Nephron (organoid): ENCODE results near the gene COPZ1.
A peak's percentile ranks its signal among the peaks of the same experiment; 100 is the strongest.

Experiments
- H3K27ac Mint-ChIP-seq, 3 experiments: 2 replicates each; pipeline ENCODE4 v1.8.0; 2020; ENCODE audit warnings: mixed read lengths in 3 of 3, mild to moderate bottlenecking in 2 of 3, moderate library complexity in 1 of 3
- H3K27me3 Mint-ChIP-seq: 2 replicates; pipeline ENCODE4 v1.8.0; 2021; ENCODE audit warnings: low read depth, mild to moderate bottlenecking, moderate library complexity, mixed read lengths
- H3K36me3 Mint-ChIP-seq: 2 replicates; pipeline ENCODE4 v1.8.0; 2020; ENCODE audit warnings: low read depth, mixed read lengths
- H3K4me1 Mint-ChIP-seq: 2 replicates; pipeline ENCODE4 v1.8.0; 2020; ENCODE audit warnings: mixed read lengths
- H3K4me3 Mint-ChIP-seq, 3 experiments: 2 replicates each; pipeline ENCODE4 v1.8.0; 2020; ENCODE audit warnings: mild to moderate bottlenecking in 3 of 3, mixed read lengths in 3 of 3, moderate library complexity in 2 of 3
- H3K9me3 Mint-ChIP-seq: 2 replicates; pipeline ENCODE4 v1.8.0; 2020; ENCODE audit warnings: mixed read lengths
- TF ChIP-seq, protein P1 (sequence below), 3 experiments: fragments of 200-600 bp; sonication (generic); IDR thresholded peaks; one replicate each; pipeline ENCODE4 v1.5.0; 2021; ENCODE audit warnings: antibody characterized with exemption in 3 of 3; ENCODE audit not compliant: unreplicated experiment in 3 of 3

The COPZ1 gene

DNA sequence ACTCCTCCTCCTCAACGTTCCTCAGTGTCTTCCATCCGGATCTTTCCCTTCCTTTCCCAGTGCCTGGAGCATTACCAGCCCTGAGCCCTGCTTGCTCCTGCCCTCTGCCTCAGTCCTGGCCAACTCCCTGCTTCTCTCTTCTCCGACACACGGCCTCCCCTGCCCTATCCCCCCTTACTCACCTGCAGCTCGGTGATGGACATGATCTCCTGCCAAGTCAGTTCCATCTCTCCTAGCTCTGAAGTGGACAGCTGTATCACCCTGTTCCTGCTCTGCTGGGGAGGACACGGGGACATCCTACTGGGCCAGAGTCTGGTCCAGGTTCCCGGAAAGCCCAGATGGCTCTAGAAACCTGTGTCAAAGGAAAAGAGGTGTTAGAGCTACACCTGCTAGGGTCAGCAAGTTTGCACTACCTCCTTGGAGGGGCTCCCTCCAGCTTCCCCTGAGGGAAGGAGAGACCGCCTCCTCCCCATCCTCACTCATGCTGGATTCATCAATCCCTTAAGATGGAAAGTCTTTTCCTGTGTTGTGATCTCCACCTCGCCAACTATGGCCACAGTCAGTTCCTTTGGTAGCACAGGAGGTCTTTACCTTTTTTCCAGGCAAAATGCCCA is 29.9 kb upstream of the COPZ1 start:
- peaks cover 6% of the 10 kb centered on the region for H3K27me3 Mint-ChIP-seq
- no peaks in the 10 kb centered on the region for H3K36me3 Mint-ChIP-seq
- TF ChIP-seq, protein P1, sequence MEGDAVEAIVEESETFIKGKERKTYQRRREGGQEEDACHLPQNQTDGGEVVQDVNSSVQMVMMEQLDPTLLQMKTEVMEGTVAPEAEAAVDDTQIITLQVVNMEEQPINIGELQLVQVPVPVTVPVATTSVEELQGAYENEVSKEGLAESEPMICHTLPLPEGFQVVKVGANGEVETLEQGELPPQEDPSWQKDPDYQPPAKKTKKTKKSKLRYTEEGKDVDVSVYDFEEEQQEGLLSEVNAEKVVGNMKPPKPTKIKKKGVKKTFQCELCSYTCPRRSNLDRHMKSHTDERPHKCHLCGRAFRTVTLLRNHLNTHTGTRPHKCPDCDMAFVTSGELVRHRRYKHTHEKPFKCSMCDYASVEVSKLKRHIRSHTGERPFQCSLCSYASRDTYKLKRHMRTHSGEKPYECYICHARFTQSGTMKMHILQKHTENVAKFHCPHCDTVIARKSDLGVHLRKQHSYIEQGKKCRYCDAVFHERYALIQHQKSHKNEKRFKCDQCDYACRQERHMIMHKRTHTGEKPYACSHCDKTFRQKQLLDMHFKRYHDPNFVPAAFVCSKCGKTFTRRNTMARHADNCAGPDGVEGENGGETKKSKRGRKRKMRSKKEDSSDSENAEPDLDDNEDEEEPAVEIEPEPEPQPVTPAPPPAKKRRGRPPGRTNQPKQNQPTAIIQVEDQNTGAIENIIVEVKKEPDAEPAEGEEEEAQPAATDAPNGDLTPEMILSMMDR (IDR thresholded peaks at IDR 0.05; ENCODE audit: unreplicated experiment in 3 of 3) = no peak
- H3K27ac Mint-ChIP-seq = no peak overlapping the region
- no peaks in the 10 kb centered on the region for H3K9me3 Mint-ChIP-seq
- peaks cover 10% of the 10 kb centered on the region for H3K4me1 Mint-ChIP-seq
- no peak overlapping the region for H3K4me3 Mint-ChIP-seq

DNA sequence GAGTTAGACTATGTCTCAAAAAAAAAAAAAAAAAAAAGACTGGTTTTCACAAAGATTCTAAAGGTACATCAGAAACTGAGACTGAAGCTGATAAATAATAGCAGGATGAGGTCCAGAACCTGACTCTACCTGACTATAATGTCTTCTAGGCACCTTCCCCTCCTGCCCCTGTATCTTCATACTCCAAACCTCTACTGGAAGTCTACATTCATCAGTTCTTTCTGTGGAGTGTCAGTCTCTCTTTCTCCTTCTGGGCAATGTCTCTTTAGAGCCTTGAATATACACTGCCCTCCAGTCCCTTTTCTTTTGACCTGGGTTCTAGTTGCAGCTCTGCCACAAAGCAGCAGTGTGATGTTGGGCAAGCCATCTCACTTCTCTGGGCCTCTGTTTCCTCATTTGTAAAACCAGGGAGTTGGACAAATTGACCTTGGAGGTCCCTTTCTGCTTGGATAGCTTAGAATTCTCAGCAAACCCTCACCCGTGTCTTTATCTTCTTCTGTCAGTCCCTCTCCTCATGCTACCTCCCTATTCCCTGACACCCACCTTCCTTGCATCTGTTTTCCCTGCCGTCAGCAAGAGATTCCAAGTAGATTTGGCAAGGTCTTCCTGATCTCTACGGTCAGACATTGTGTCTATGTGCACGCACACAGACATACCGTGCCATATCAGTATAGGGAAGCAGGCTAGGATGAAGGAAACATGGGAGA is 28.4 kb upstream of the COPZ1 start:
- no peaks in the 10 kb centered on the region for H3K36me3 Mint-ChIP-seq
- no peak overlapping the region for H3K27ac Mint-ChIP-seq
- no peak overlapping the region for H3K4me3 Mint-ChIP-seq
- peaks cover 15% of the 10 kb centered on the region for H3K4me1 Mint-ChIP-seq
- H3K9me3 Mint-ChIP-seq = no peaks in the 10 kb centered on the region
- H3K27me3 Mint-ChIP-seq = peaks cover 6% of the 10 kb centered on the region
- TF ChIP-seq, protein P1 (IDR thresholded peaks at IDR 0.05; ENCODE audit: unreplicated experiment in 3 of 3) = no peak

DNA sequence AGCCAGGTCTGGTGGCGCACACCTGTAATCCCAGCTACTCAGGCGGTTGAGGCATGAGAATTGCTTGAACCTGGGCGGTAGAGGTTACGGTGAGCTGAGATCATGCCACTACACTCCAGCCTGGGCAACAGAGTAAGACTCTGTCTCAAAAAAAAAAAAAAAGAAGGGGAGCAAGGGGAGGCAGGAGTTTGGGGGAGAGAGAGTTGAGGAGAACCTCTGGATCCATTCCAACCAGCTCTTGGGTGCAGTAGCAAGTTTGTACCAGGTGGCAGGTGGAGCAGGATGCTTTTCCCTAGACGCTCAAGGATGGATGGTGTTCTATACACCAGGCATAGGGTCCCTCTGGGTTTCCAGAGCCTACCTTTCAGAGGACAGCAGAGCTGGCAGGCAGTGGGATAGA is 26.0 kb upstream of the COPZ1 start:
- Mint-ChIP-seq H3K27ac (no peak overlapping the region), H3K9me3 (no peaks in the 10 kb centered on the region), H3K36me3 (no peaks in the 10 kb centered on the region), H3K4me3 (peak overlapping the region in 2 of 3 experiments; percentile 16 to 56), H3K4me1 (peaks cover 15% of the 10 kb centered on the region), H3K27me3 (peaks cover 11% of the 10 kb centered on the region)
- TF ChIP-seq, protein P1 (IDR thresholded peaks at IDR 0.05; ENCODE audit: unreplicated experiment in 3 of 3) = no peak

DNA sequence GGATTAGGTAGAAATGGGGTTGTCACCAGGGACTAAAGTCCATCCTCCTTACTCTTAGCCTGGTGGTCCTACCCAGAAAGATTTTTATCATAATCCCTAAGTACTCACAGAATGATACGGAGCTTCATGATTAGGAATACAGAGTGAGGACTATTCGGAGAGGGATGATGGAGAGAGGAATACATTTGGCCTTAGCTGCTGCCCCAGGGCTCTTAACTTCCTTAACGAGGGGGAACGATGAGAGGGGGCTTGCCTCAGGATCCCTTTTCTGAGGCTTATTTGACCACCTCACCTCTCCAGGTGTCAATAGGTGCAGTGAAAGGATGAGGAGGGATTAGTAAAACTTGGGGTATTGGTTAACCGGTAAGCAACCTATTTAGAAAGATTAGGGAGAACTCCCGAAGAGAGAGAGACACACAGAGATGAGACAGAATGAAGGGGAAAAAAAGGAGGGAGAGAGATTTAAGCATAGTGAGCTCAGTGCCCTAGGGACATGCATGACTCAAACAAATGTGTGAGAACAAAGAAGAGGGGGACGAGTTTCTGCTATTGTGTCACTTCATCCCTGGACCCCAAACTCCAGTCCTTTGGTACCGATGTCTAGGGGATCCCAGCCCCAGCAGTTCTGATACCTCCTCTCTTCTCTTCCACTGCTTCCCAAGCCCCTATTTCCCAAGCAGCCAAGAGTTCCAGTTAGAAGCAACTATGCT is 25.3 kb upstream of the COPZ1 start:
- H3K36me3 Mint-ChIP-seq = no peaks in the 10 kb centered on the region

DNA sequence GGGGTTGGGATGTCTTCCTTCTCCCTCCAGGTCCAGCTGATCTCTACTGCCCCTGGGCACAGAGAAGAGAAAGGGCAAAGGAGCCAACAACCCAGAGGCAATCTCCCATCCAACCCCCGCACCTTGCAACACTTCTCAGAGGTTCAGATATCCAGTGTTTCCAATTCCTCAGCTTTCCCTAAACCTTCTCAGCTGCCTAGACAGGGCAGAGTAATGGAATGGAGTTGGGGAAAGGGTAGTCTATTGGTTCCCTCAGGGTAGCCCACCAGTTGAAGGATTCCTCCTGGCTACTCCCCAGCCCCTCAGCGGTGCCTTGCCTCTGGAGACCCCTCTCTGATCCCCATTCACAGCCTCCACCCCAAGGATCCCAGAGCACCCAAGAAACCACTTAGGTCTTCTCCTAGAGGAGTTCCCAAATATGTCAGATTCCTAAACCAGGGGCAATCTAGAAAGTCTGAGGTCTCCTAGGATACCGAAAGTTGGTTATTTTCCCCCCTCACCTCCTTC is 24.7 kb upstream of the COPZ1 start:
- TF ChIP-seq, protein P1 (IDR thresholded peaks at IDR 0.05; ENCODE audit: unreplicated experiment in 3 of 3) = no peak
- Mint-ChIP-seq H3K27ac (peak overlapping the region in 1 of 3 experiments; percentile 59), H3K4me3 (peak overlapping the region; percentile 31 to 72 (median 65)), H3K9me3 (no peaks in the 10 kb centered on the region), H3K27me3 (peaks cover 11% of the 10 kb centered on the region), H3K4me1 (peaks cover 15% of the 10 kb centered on the region), H3K36me3 (no peaks in the 10 kb centered on the region)

More for the DNA sequence above, 25.3 kb upstream of the COPZ1 start:
- TF ChIP-seq, protein P1 (IDR thresholded peaks at IDR 0.05; ENCODE audit: unreplicated experiment in 3 of 3) = no peak
- H3K4me3 Mint-ChIP-seq = peak overlapping the region; percentile 10 to 72 (median 31)
- peaks cover 15% of the 10 kb centered on the region for H3K4me1 Mint-ChIP-seq
- H3K27ac Mint-ChIP-seq = peak overlapping the region in 1 of 3 experiments; percentile 8
- H3K9me3 Mint-ChIP-seq = no peaks in the 10 kb centered on the region
- peaks cover 11% of the 10 kb centered on the region for H3K27me3 Mint-ChIP-seq
